ENCODE data around the gene TMEM63B.
"Not testable (repeated sequence)": the region's sequence is repeated elsewhere in the genome, so short reads cannot be mapped to it uniquely, and the experiment has no call there.

Gene TMEM63B

GRCh38 chr6:44117397-44118128 lies 9.8 kb upstream of the TMEM63B start:
- no peak for DNase-seq

GRCh38 chr6:44119704-44120262 lies 7.6 kb upstream of the TMEM63B start:
- DNase-seq, result no peak

GRCh38 chr6:44120692-44121443 lies 6.5 kb upstream of the TMEM63B start:
- no peak for DNase-seq

GRCh38 chr6:44122801-44123200 lies 4.6 kb upstream of the TMEM63B start:
- DNase-seq, result no peak

- no peak for DNase-seq
These were observed 3.8 kb upstream of the TMEM63B start for GRCh38 chr6:44123544-44123943.

- DNase-seq, result no peak
These were observed 819 bp upstream of the TMEM63B start for GRCh38 chr6:44126320-44127149.

- no peak for DNase-seq
These were observed 915 bp downstream of the TMEM63B start for GRCh38 chr6:44128020-44128917.

GRCh38 chr6:44129841-44130322 lies 2.5 kb downstream of the TMEM63B start:
- DNase-seq, result no peak

GRCh38 chr6:44131892-44132291 lies 4.5 kb downstream of the TMEM63B start:
- peak; percentile 40 for DNase-seq

- DNase-seq, result no peak
These were observed 5.1 kb downstream of the TMEM63B start for GRCh38 chr6:44132476-44132875.

- DNase-seq, result peak; percentile 65
These were observed 5.9 kb downstream of the TMEM63B start for GRCh38 chr6:44133003-44133931.

GRCh38 chr6:44133981-44134711 lies 6.8 kb downstream of the TMEM63B start:
- no peak for DNase-seq

GRCh38 chr6:44135173-44135758 lies 7.9 kb downstream of the TMEM63B start:
- DNase-seq, result no peak

GRCh38 chr6:44135875-44136274 lies 8.5 kb downstream of the TMEM63B start:
- no peak for DNase-seq

GRCh38 chr6:44138717-44139350 lies 11.5 kb downstream of the TMEM63B start:
- no peak for DNase-seq

GRCh38 chr6:44139351-44139743 lies 12.0 kb downstream of the TMEM63B start:
- no peak for DNase-seq

- DNase-seq, result no peak
These were observed 15.5 kb downstream of the TMEM63B start for GRCh38 chr6:44142835-44143234.

- no peak for DNase-seq
These were observed 16.4 kb downstream of the TMEM63B start for GRCh38 chr6:44143731-44144130.

- DNase-seq, result not testable (repeated sequence)
These were observed 17.2 kb downstream of the TMEM63B start for GRCh38 chr6:44144536-44144935.
